Measurements from ENCODE around the gene ATP6V0E2.
"Not testable (repeated sequence)": the region's sequence is repeated elsewhere in the genome, so short reads cannot be mapped to it uniquely, and the experiment has no call there.

The ATP6V0E2 gene

GRCh38 chr7:149827089-149827981 lies 46.4 kb upstream of the ATP6V0E2 start:
- peak; percentile 31 for DNase-seq (ENCODE audit: low spot score)
- TF ChIP-seq CTCF (IDR thresholded peaks at IDR 0.05; ENCODE audit: extremely low read depth, insufficient read depth, missing control alignments) = no peak
- in situ Hi-C loops (cut with MboI; ENCODE audit: low pct_unique_long_range_greater_than_20kb, low sequenced_read_pairs, unreplicated experiment) = no loop called here

GRCh38 chr7:149828357-149829309 lies 45.1 kb upstream of the ATP6V0E2 start:
- peak; percentile 23 for DNase-seq (ENCODE audit: low spot score)
- in situ Hi-C loops (cut with MboI; ENCODE audit: low pct_unique_long_range_greater_than_20kb, low sequenced_read_pairs, unreplicated experiment) = no loop called here
- TF ChIP-seq CTCF (IDR thresholded peaks at IDR 0.05; ENCODE audit: extremely low read depth, insufficient read depth, missing control alignments) = no peak

DNA sequence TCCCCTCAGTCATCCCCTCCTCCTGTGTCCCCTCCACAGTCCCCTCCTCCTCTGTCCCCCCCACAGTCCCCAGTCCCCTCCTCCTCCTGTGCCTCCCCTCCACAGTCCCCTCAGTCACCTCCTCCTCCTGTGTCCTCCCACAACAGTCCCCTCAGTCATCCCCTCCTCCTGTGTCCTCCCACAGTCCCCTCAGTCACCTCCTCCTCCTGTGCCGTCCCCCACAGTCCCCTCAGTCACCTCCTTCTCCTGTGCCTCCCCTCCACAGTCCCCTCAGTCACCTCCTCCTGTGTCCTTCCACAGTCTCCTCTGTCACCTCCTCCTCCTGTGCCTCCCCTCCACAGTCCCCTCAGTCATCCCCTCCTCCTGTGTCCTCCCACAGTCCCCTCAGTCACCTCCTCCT lies 43.2 kb upstream of the ATP6V0E2 start:
- DNase-seq (ENCODE audit: low spot score); in situ Hi-C loops (cut with MboI; ENCODE audit: low pct_unique_long_range_greater_than_20kb, low sequenced_read_pairs, unreplicated experiment): not testable (repeated sequence)

DNA sequence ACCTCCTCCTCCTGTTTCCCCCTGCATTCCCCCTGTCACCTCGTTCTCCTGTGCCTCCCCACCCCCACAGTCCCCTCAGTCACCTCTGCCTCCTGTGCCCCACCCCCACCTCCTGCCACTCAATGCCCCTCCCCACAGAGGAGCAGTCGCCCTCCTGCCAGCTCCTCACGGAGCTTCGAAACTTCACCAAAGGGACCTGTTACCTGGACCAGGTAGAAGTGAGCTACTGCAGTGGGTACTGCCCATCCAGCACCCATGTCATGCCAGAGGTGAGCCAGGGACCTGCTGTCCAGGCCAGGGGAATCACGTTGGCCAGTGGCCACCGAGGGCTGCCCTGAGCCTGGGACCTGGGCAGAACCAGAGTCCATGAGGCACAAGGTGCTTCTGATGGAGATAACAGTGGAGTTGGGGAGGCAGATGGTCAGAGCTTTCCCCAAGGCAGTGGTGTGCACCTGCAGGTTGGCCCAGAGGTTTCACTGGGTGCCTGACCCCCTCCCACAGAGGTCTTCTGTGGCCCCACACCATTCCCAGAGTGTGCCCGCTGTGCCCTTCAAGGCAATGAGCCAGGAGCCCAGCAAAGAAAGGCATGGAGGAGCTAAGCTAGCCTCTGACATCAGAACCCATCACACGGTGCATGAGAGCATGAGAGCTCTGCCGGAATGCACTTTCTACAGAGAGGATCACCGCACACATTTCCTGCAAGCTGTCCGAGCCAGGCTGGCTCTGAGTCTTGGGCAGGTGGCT lies 42.6 kb upstream of the ATP6V0E2 start:
- in situ Hi-C loops (cut with MboI; ENCODE audit: low pct_unique_long_range_greater_than_20kb, low sequenced_read_pairs, unreplicated experiment) = no loop called here
- no peak for DNase-seq (ENCODE audit: low spot score)
- no peak for TF ChIP-seq CTCF (IDR thresholded peaks at IDR 0.05; ENCODE audit: extremely low read depth, insufficient read depth, missing control alignments)

GRCh38 chr7:149831741-149832219 lies 42.0 kb upstream of the ATP6V0E2 start:
- in situ Hi-C loops (cut with MboI; ENCODE audit: low pct_unique_long_range_greater_than_20kb, low sequenced_read_pairs, unreplicated experiment) = no loop called here

More at GRCh38 chr7:149831741-149832219, 42.0 kb upstream of the ATP6V0E2 start:
- no peak for DNase-seq (ENCODE audit: low spot score)
- no peak for TF ChIP-seq CTCF (IDR thresholded peaks at IDR 0.05; ENCODE audit: extremely low read depth, insufficient read depth, missing control alignments)

Data from GM13977 (cell line).